Suprapubic skin (tissue), 4 donors: ENCODE data around the gene ZNF691.

ENCODE experiments used
- CTCF ChIP-seq, 2 donors: fragments of 200-600 bp in 1 of 2; fragments of 450-650 bp in 1 of 2; sonication (generic) in 1 of 2; IDR thresholded peaks; one replicate each; pipeline ENCODE4 v1.5.1; 2016 to 2019; ENCODE audit warnings: antibody characterized with exemption in 2 of 2, mild to moderate bottlenecking in 1 of 2, moderate library complexity in 1 of 2
- EP300 ChIP-seq: sonication (generic); formaldehyde crosslinking; IDR thresholded peaks from one replicate; pipeline ENCODE4 v1.6.1; 2017; ENCODE audit warnings: antibody characterized with exemption
- POLR2A ChIP-seq, 2 donors: fragments of 450-650 bp; IDR thresholded peaks; one replicate each; pipeline ENCODE4 v1.6.1; 2017; ENCODE audit warnings: antibody characterized with exemption in 2 of 2, mild to moderate bottlenecking in 2 of 2, moderate library complexity in 2 of 2
- POLR2AphosphoS5 ChIP-seq, 3 donors: sonication (generic); formaldehyde crosslinking; IDR thresholded peaks; one replicate each; pipeline ENCODE4 v1.6.1; 2017; ENCODE audit warnings: antibody characterized with exemption in 3 of 3

GRCh38 chr1:42889264-42889663 is 42.9 kb downstream of the ZNF691 start:
- TF ChIP-seq POLR2A (IDR thresholded peaks at IDR 0.05): no peak
- no peak for TF ChIP-seq CTCF (IDR thresholded peaks at IDR 0.05)
- TF ChIP-seq POLR2AphosphoS5 (IDR thresholded peaks at IDR 0.05): no peak
- TF ChIP-seq EP300: no peak
